Measurements from ENCODE around the gene MAGI2.

The MAGI2 gene

DNA sequence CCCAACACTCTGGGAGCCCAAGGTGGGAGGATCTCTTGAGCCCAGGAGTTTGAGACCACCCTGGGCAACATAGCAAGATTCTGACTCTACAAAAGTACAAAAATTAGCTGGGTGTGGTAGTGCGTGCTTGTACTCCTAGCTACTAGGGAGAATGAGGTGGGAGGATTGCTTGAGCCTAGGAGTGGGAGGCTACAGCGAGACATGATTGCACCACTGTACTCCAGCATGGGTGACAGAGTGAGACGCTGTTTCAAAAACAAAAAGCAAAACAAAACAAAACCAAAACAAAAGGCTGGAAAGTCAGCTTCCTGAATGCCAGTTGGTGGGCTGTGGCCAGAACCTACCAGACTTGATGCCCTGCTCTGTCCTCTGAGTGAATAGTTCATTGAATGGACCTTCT is 1412.0 kb downstream of the MAGI2 start:
- H3K4me3 ChIP-seq (ENCODE audit: low read depth, low read length): no peak overlapping the region
- in situ Hi-C loops (cut with HindIII; ENCODE audit: low sequenced_read_pairs): no loop called here
- no peak for DNase-seq (ENCODE audit: low read depth)
- TF ChIP-seq, protein P1, sequence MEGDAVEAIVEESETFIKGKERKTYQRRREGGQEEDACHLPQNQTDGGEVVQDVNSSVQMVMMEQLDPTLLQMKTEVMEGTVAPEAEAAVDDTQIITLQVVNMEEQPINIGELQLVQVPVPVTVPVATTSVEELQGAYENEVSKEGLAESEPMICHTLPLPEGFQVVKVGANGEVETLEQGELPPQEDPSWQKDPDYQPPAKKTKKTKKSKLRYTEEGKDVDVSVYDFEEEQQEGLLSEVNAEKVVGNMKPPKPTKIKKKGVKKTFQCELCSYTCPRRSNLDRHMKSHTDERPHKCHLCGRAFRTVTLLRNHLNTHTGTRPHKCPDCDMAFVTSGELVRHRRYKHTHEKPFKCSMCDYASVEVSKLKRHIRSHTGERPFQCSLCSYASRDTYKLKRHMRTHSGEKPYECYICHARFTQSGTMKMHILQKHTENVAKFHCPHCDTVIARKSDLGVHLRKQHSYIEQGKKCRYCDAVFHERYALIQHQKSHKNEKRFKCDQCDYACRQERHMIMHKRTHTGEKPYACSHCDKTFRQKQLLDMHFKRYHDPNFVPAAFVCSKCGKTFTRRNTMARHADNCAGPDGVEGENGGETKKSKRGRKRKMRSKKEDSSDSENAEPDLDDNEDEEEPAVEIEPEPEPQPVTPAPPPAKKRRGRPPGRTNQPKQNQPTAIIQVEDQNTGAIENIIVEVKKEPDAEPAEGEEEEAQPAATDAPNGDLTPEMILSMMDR (IDR thresholded peaks at IDR 0.05; ENCODE audit: low read depth, low read length, missing control alignments): no peak

DNA sequence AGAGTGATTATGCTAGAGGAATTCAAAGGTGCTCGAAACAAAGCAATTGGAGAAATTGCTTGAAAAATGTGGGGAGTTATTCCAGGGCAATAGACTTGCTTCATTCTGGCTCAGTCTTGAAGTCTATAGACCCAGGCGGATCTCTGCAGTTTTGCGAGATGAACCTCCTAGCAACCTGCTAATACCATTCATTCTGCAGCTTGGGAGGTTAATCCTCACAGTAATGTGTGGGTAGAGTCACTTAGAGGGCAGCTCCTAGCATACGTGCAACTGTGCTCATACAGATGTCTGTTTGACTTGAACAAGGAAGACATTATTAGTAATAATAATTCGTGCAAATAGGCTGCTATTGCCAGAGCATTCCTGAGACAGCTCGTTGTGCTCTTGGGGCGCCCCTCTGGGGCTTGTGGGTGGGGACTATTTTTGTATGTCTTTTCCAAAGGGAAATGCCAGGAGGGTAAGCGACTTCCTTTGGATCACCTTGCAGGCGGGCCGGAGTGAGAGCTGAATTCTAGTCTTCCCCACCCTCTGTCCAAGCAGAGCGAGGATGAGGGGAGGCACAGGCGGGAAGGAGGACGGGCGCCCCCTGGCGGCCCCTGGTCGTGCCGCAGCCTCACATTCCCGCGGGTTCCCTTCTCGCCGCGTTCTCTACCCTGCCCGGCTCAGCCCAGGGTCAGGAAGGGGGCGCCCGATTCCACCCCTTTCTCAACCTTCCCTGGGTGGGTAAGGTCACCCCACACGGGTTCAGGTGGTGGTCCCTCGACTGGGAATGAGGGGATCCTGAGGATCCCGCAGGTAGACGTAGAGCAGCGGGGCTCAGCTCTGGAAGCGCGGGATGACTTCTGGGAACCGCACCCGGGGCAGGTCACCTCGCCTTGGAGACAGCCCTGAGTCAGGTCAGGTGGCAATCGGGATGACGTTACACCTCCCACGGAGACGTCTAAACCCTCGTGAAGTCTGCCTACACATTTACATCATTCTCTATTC is 1413.4 kb downstream of the MAGI2 start:
- TF ChIP-seq, protein P1 (IDR thresholded peaks at IDR 0.05; ENCODE audit: low read depth, low read length, missing control alignments): no peak
- in situ Hi-C loops (cut with HindIII; ENCODE audit: low sequenced_read_pairs): no loop called here
- no peak overlapping the region for H3K4me3 ChIP-seq (ENCODE audit: low read depth, low read length)
- DNase-seq (ENCODE audit: low read depth): no peak

DNA sequence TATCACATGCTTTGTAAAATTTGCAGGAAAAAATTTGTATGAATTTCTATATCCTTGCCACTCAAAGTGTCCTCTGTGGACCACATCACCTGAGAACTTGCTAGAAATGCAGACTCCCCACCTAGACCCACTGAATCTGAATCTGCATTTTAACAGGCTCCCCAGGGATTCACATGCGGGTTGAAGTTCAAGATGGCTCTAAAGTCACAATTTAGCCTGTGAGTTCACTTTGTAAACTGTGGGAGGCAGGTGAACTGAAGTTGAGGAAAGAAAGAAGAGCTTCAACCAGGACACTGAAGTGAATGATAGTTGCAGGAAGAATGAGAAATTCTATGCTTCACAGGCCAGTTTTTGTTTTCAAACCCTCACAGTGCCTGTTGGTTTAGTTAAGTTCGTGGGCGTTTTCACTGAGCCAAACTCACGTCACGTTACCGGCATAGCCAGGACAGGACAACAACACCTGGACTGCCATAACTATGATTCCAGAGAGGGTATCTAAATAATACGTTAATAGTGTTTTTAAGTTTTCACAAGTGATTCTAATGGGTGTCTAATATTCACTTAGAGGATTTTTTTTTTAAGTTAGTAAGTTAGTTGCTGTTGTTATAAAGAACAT is 1414.9 kb downstream of the MAGI2 start:
- TF ChIP-seq, protein P1 (IDR thresholded peaks at IDR 0.05; ENCODE audit: low read depth, low read length, missing control alignments): no peak
- DNase-seq (ENCODE audit: low read depth): no peak
- no peak overlapping the region for H3K4me3 ChIP-seq (ENCODE audit: low read depth, low read length)
- in situ Hi-C loops (cut with HindIII; ENCODE audit: low sequenced_read_pairs): no loop called here

DNA sequence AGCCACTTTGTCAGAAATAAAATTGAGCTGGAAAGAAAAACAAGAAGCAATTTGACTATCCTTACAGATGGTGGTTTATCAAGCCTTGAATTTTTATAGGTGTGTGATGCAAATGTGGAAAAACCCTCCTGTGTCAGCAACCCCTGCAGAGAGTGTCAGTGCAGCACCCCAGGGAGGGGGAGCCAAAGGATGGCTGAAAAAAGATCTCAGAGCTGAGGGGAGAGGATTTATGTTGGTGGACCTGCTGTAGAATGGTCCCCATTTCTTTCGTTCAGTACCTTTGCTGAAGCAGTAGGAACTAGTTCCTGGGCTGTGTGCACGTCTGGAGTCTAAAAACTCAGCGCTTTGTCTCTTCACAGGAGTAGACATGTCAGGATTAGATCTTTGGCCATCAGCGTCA is 1415.9 kb downstream of the MAGI2 start:
- no peak overlapping the region for H3K4me3 ChIP-seq (ENCODE audit: low read depth, low read length)
- DNase-seq (ENCODE audit: low read depth): no peak
- in situ Hi-C loops (cut with HindIII; ENCODE audit: low sequenced_read_pairs): no loop called here
- TF ChIP-seq, protein P1 (IDR thresholded peaks at IDR 0.05; ENCODE audit: low read depth, low read length, missing control alignments): no peak

DNA sequence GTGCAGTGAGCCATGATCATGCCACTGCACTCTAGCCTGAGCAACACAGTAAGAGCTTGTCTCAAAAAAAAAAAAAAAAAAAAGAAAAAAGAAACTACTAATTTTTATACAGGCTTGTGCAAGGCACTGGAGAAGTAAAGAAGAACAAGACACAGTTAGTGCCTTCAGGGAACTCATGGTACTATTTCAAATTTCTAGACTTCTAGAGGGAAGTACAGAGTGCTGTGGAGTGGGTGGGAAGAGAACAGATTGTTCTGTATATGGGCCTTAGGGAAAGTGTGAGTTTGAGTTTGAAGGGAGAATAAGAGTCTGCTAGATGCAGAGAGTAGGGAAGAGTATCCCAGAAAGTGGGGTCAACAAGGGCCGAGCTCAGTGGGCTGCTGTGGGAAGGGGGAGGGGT is 1420.1 kb downstream of the MAGI2 start:
- TF ChIP-seq, protein P1 (IDR thresholded peaks at IDR 0.05; ENCODE audit: low read depth, low read length, missing control alignments): no peak
- no peak overlapping the region for H3K4me3 ChIP-seq (ENCODE audit: low read depth, low read length)
- no peak for DNase-seq (ENCODE audit: low read depth)
- in situ Hi-C loops (cut with HindIII; ENCODE audit: low sequenced_read_pairs): no loop called here

DNA sequence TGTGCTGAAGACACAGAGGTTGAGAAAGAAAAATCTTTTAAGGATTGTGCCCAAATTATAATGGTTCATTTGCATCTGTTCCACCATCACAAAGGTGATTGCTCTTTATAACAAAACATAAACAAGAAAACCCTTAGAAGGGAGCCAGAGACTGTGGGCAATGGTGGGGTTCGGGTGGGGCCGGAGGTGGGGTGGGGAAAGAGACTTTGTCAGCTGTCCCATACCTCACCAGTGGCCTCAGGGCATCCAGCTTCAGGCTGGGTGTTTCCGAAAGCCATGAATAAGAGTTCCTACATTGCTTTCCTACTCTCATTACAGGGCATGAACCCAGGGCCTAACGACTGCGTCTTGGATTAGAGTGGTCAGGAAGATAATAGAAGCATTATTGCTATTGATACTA is 1427.0 kb downstream of the MAGI2 start:
- no peak overlapping the region for H3K4me3 ChIP-seq (ENCODE audit: low read depth, low read length)
- DNase-seq (ENCODE audit: low read depth): no peak
- TF ChIP-seq, protein P1 (IDR thresholded peaks at IDR 0.05; ENCODE audit: low read depth, low read length, missing control alignments): no peak
- in situ Hi-C loops (cut with HindIII; ENCODE audit: low sequenced_read_pairs): no loop called here

Measured in astrocyte of the cerebellum (primary cell).